ENCODE results near the gene LRRIQ4.

LRRIQ4 gene

GRCh38 chr3:169812332-169813235 is at the start of gene LRRIQ4, which contains the start of gene LRRC34:
LRRIQ4 (plus strand) TSS chr3:169812870; CDS start chr3:169821922, 9,052 bp downstream.
LRRC34 (minus strand) TSS chr3:169812904; CDS start chr3:169812548, 356 bp downstream.
- peak; percentile 91 for DNase-seq

- DNase-seq, result peak; percentile 55
Measured at GRCh38 chr3:169764312-169764881, 48.3 kb upstream of the LRRIQ4 start.

DNA sequence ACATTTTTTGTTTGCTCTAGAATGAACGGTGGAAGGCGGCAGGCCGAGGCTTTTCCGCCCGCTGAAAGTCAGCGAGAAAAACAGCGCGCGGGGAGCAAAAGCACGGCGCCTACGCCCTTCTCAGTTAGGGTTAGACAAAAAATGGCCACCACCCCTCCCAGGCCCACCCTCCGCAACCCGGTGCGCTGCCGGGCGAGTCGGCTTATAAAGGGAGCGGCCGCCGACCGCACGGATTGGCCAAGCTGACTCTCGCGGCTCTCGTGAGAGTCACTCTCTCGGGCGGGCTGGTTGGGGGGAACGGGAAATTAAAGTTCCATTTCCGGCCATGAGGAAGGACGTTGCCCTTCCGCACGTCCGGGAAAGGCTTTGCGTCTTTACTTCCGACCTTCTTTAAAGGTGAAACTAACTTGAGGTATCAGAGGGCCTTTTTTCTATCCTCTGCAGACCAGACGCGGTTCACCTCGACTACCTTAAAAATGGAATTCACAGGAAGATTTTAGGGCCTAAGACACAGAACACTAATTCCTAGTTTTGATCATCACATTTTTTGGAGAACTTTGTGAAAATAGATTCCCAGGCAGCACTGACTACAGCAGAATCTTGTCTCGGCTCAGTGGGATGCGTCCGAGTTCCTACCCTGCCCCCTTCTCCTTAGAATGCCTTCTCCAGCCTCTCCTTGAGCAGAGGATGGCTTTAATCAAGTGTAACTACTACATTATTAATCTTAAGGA is 47.6 kb upstream of the LRRIQ4 start, which contains the start of gene TERC:
Gene TERC (minus strand): TSS at position 179 of the 731 bp plus-strand sequence.
- peak; percentile 85 for DNase-seq

DNA sequence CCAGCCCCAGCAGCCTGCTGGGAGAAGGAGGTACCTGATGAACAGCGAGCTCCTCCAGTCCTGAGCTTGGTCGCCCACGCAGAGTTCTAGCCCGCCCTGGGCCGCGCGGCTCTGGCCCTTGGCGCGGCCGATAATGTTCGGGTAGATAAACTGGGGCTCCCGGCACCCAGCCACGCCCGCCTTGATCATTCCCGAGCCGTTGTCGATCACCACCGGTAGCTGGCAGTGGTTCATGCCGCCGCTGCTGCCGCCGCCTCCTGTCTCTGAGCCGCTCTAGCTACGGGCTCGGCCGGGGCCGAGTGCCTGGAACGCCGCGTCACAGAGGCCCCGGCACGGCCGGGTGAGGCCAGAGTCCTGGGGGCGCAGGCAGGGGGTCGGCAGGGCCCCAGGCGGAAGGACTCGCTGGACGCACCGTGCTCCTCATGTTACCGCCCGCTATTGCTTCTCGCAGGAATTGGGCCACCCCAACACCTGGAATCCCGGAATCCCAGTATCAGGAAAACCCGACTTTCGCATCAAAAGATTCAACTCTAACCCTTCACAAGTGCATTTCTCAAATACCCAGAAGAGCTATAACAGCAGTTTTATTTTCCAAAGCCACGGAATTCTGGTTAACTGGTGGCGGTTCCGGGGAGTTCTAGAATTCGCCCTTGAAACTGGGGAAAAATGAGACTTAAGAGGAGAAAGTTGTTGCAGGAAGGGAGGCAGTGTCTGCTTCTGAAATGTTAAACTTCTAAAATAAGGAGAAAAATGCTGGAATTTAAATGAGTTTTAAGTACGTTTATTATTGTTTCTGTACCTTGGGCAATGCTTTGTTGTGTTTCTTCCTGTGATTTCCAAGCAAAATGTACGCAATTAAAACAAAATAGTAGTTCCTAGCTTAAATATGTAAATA is 43.1 kb upstream of the LRRIQ4 start, which contains the start of gene ACTRT3:
Gene ACTRT3 (minus strand): TSS at position 275 of the 895 bp plus-strand sequence. CDS start 41 bp downstream, at position 234.
- peak; percentile 87 for DNase-seq

DNA sequence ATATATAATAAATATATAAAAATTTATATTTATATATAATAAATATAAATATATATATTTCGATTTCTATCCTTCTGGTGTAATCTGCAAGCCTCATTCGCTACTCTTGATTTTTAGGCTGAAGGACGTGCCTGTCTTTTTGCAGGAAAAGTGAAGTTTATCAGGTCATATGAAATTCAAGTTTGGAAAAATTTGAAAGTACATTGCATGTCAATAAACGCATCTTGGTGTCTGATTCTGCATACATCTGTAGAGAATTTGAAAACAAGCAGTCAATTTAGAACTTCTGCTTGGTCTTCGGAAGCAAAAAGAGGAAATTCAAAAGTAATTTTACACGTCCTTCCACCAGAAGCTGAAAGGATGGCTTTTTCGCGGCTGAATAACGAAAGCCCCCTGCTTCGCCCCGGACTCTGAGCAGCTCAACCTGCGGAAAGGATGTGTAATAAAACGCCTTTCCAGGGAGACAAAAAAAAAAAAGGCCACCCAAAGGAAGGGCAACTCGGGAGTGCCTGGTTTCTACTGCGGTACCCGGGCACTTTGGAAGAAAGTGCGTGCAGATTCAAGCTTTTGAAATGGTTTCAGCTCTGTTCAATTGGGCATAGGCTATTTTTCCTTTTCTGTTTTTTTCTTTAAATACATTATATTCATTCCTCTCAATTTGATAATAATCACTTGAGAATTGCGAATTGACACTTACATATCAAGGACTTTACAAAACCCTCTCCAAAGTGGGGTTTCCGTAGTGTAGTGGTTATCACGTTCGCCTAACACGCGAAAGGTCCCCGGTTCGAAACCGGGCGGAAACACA is 41.0 kb upstream of the LRRIQ4 start:
- DNase-seq, result peak; percentile 88

DNA sequence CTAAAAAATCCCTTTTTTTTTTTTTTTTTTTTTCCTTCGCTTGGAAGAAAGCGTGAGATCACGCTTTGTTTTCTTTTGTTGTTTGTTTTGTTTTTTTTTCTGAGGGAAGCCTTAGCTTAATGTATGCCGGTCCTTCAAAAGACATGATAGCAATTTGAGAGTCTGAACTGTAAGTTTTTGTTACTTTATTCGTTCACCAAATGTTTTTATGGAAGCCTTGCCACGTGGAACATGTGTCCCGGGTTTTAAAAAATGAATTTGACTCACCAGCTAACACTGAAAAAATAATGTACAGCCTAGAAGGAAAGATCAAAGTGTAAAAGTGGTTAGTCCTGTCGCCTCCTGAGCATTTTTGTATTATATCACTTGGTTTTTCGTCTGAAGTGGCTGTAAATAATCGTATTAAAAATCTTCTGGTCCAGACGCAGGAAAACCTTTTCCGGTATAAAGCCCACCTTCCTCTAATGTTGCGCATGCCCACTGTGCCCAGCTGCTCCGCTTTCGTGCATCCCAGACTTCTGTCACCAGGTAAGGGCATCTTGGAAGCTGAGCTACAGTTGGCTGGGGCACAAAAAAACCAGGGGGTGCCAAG is 40.3 kb upstream of the LRRIQ4 start:
- DNase-seq, result peak; percentile 88

- peak; percentile 98 for DNase-seq
Measured at GRCh38 chr3:169772897-169773816, 39.5 kb upstream of the LRRIQ4 start, which contains the start of gene MYNN. MYNN (plus strand) TSS chr3:169773396; CDS start chr3:169774296, 900 bp downstream.

DNA sequence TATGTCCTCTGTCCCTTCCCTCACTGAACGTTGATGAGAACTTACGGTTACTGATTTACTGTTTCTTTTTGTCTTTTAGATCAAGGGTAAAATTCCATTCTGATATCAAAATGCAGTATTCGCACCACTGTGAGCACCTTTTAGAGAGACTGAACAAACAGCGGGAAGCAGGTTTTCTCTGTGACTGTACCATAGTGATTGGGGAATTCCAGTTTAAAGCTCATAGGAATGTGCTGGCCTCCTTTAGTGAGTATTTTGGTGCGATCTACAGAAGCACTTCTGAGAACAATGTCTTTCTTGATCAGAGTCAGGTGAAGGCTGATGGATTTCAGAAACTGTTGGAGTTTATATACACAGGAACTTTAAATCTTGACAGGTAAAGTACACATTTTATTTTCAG is 38.5 kb upstream of the LRRIQ4 start:
- DNase-seq, result no peak

DNA sequence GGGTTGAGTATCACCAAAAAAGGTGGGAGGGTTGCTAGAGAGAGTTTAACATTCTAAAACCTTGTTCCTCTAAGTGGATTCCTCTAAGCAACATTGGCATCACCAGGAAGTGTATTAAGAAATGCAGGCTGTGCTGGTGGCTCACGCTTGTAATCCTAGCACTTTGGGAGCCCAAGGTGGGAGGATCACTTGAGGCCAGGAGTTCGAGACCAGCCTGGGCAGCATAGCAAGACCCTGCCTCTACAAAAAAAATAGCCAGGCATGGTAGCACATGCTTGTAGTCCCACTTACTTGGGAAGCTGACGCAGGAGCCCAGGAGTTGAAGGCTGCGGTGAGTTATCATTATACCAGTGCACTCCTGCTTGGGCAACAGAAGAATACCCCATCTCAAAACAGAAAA is 34.8 kb upstream of the LRRIQ4 start:
- no peak for DNase-seq

- DNase-seq, result no peak
Measured at GRCh38 chr3:169780742-169781141, 31.9 kb upstream of the LRRIQ4 start.

GRCh38 chr3:169781209-169781855 is 31.3 kb upstream of the LRRIQ4 start:
- no peak for DNase-seq

- DNase-seq, result no peak
Measured at GRCh38 chr3:169787120-169787519, 25.6 kb upstream of the LRRIQ4 start.

DNA sequence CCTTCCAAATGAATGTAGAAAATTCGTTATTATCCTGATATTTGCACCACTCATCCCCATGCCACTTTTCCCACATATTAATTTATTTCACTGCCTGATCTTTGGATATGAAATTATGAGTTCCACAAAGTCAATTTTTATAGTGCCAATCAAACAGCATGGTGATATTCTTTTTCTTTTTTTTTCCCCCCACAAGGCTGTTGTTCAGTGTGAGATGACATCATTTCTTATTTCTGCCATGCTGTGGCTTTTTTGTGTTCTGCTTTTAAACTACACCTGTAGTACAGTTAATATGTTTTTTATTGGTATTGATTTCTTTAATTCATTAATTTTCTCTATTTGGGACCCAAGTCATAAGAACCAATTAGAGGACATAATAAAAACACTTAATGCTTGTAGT is 24.9 kb upstream of the LRRIQ4 start:
- no peak for DNase-seq

DNA sequence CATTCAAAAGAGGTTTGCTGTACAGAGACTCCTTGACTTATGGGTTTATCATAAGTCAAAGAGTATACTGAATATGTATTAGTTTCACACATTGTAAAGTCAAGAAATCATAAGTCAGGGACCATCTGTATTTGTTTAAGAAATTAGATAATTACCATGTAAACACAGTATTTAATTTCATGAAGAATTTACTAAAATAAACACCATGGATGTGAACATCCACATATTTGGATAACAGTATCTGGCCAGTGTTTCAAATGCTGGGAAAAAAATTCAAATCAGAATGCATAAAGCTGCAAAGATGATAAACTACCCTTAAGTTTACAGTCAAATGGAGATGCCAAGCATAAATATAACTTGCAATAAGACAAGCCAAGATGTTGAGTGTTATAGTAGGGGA is 22.5 kb upstream of the LRRIQ4 start:
- DNase-seq, result no peak

DNA sequence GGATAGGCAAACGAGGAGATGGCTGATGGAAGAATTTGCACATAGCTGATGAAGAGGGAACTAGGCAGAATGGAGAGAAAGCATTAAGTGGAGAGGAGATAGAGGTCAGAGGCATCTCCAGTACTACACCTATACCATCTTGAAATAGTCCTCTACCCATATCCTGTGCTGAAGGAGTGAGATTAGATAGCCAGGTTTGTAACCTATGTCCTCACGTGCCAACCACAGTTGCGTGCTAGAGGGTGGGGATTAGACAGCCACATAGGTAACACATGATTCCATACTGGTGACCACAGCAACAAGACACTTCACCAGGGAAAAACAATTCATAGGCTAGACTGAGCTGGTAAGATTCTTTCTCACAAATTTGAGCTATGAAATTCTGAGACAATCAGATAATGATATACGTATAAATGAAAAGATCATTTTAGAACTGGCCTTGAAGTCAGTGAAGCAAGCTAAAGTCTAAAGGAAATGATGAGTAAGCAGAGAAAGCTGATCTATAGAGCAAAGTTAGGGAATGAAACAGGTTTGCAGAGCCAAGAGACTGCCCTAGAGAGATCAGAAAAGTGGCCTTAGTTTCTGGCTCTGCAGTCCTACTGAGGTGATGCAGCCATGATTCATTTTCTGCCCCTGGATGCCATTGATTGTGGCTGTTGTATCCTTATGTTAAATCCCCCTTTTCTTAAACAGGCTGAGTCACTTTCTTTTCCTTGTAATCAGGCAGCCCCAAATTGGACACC is 21.8 kb upstream of the LRRIQ4 start:
- DNase-seq, result no peak

DNA sequence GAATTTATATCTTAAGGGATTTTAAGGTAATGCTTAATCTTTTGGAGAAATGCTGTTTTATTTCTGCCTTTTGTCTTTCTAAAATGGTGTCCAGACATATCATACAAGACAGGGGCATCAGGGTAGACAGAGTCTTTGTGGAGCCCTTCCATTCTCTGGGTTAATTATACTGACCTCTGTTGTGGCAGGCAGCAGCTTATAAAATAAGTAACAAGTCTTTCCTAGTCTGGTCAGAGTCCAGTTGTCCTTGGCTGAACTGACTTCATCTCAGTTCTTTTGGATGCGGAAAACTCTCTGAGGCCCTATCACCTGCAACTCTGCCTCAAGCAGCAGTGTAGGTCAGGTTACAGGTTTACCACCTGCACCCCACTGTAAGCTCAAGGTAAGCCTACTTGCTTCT is 20.3 kb upstream of the LRRIQ4 start:
- no peak for DNase-seq

- no peak for DNase-seq
Measured at GRCh38 chr3:169804681-169805080, 8.0 kb upstream of the LRRIQ4 start.

DNA sequence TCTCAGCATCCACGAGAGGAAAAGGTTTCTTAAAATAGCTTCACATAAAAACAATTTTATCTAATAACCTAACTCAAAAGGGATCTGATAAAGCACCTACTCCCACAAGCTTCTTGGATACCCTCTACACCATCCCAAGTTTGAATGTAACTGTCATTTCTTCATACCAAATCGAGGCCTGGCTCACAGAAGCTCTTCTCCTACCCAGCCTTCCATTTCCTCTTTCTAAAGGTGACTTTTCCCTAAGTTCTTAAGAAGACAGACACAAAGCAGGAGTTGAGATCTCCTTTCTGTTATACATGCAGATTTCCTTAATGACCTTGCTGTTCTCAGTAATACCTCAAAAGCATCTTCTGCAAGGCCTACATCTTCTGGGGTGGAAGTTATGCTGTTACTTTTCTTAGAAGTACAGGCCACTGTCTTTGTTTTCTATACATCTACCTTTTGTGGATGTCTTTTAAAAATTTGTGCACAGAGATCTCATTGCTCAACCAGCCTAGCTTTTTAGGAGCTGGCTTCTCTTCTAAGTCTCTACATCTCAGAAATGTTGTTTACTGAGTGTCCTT is 3.4 kb upstream of the LRRIQ4 start:
- no peak for DNase-seq

Data from RPMI8226 (cell line).